ENCODE data around the gene ELOVL2.

- TF ChIP-seq CTCF (IDR thresholded peaks at IDR 0.05) (no peak), EZH2 (IDR thresholded peaks at IDR 0.05; ENCODE audit: borderline replicate concordance, insufficient read depth, low read depth, low read length, poor library complexity, severe bottlenecking) (no peak)
Measured at GRCh38 chr6:10945845-10946244, 98.3 kb downstream of the ELOVL2 start.

Measured in B cell (primary cell).